ENCODE data around the gene FAT1.
"Not testable (repeated sequence)": the region's sequence is repeated elsewhere in the genome, so short reads cannot be mapped to it uniquely, and the experiment has no call there.

FAT1 gene

DNA sequence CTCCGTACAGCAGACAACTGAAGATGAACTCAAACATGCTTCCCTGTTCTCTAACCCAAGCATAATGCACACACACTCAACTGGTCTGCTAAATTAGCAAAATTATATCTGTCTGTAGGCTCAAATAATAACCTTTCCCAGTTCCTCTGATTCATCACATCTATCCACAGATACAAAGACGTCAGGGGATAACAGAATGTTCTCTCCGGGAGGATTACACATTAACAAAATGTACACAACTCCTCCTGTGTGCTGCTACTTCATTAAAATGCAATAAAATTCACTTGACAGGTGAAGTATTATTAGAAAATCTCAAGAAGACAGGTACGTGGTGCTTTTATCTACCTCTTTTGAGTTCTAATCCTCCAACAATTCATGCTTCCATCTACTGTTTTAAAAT lies 57.4 kb downstream of the FAT1 start:
- no peak overlapping the region for H3K4me3 ChIP-seq (ENCODE audit: severe bottlenecking)
- H3K4me1 ChIP-seq (ENCODE audit: insufficient read depth, poor library complexity, severe bottlenecking): peaks cover 15% of the 10 kb centered on the region
- H3K36me3 ChIP-seq (ENCODE audit: low read depth): peaks cover 80% of the 10 kb centered on the region
- H3K27me3 ChIP-seq (ENCODE audit: insufficient read depth, poor library complexity, severe bottlenecking): no peaks in the 10 kb centered on the region
- H3K9me3 ChIP-seq (ENCODE audit: severe bottlenecking): no peaks in the 10 kb centered on the region
- TF ChIP-seq, protein P1, sequence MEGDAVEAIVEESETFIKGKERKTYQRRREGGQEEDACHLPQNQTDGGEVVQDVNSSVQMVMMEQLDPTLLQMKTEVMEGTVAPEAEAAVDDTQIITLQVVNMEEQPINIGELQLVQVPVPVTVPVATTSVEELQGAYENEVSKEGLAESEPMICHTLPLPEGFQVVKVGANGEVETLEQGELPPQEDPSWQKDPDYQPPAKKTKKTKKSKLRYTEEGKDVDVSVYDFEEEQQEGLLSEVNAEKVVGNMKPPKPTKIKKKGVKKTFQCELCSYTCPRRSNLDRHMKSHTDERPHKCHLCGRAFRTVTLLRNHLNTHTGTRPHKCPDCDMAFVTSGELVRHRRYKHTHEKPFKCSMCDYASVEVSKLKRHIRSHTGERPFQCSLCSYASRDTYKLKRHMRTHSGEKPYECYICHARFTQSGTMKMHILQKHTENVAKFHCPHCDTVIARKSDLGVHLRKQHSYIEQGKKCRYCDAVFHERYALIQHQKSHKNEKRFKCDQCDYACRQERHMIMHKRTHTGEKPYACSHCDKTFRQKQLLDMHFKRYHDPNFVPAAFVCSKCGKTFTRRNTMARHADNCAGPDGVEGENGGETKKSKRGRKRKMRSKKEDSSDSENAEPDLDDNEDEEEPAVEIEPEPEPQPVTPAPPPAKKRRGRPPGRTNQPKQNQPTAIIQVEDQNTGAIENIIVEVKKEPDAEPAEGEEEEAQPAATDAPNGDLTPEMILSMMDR (IDR thresholded peaks at IDR 0.05; ENCODE audit: poor library complexity, severe bottlenecking): no peak
- DNase-seq (ENCODE audit: low spot score): no peak
- H3K27ac ChIP-seq (ENCODE audit: poor library complexity, severe bottlenecking): no peak overlapping the region
- no peak for ATAC-seq (ENCODE audit: low read depth)

DNA sequence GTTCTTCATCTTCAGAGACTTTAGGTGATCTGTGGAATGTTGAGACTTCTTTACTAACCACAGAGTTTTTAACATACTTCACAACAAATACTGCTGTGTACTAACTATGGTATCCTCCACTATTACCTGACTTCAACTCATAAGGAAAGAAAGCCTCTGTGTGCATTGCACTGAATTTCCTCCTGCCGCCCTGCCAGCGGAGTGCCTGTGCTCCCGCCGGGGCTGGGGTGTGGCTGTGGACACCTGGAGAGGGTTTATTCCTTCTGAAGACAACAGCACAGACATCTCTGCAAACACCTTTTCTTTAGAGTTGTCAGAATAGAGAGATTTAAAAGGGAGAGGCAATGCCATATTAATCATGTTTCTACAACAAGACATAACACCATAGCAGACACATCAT lies 63.3 kb downstream of the FAT1 start:
- Histone ChIP-seq H3K27me3 (ENCODE audit: insufficient read depth, poor library complexity, severe bottlenecking) (no peaks in the 10 kb centered on the region), H3K4me3 (ENCODE audit: severe bottlenecking) (no peak overlapping the region), H3K36me3 (ENCODE audit: low read depth) (peaks cover 89% of the 10 kb centered on the region), H3K4me1 (ENCODE audit: insufficient read depth, poor library complexity, severe bottlenecking) (peaks cover 2% of the 10 kb centered on the region), H3K27ac (ENCODE audit: poor library complexity, severe bottlenecking) (no peak overlapping the region), H3K9me3 (ENCODE audit: severe bottlenecking) (no peaks in the 10 kb centered on the region)
- ATAC-seq (ENCODE audit: low read depth) (no peak), DNase-seq (ENCODE audit: low spot score) (no peak)
- TF ChIP-seq, protein P1 (IDR thresholded peaks at IDR 0.05; ENCODE audit: poor library complexity, severe bottlenecking): no peak

DNA sequence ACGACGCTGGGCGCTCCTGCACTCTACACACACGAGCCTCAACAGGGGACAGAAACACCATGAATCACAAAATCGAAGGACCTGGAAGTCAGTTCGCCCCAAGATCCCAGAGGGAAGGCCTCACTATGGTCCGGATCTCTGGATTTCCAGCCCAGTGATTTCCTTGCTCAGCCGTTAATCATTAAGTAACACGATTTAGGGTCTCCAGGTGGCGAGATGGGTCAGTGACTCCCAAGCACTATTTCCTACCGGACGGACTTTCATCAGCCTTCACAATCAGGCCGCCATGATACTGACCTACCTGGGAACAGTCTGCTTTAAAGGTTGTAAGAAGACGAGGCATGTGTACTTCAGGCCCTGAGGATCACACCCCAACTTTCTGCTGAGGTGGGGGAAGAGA lies 63.7 kb downstream of the FAT1 start:
- no peak overlapping the region for H3K27ac ChIP-seq (ENCODE audit: poor library complexity, severe bottlenecking)
- no peaks in the 10 kb centered on the region for H3K9me3 ChIP-seq (ENCODE audit: severe bottlenecking)
- no peak overlapping the region for H3K4me3 ChIP-seq (ENCODE audit: severe bottlenecking)
- ATAC-seq (ENCODE audit: low read depth) (no peak), DNase-seq (ENCODE audit: low spot score) (no peak)
- TF ChIP-seq, protein P1 (IDR thresholded peaks at IDR 0.05; ENCODE audit: poor library complexity, severe bottlenecking): no peak
- peaks cover 89% of the 10 kb centered on the region for H3K36me3 ChIP-seq (ENCODE audit: low read depth)
- H3K27me3 ChIP-seq (ENCODE audit: insufficient read depth, poor library complexity, severe bottlenecking): no peaks in the 10 kb centered on the region
- H3K4me1 ChIP-seq (ENCODE audit: insufficient read depth, poor library complexity, severe bottlenecking): peaks cover 2% of the 10 kb centered on the region

DNA sequence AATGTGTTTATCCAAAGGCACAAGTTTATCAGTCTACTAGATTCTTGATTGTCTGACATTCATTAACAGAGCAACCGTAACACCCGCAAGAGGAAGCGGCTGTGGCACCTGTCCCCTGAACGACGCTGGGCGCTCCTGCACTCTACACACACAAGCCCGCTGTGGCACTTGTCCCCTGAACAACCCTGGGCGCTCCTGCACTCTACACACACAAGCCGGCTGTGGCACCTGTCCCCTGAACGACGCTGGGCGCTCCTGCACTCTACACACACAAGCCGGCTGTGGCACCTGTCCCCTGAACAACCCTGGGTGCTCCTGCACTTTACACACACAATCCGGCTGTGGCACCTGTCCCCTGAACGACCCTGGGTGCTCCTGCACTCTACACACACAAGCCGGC lies 64.2 kb downstream of the FAT1 start:
- H3K36me3 ChIP-seq (ENCODE audit: low read depth): peaks cover 86% of the 10 kb centered on the region
- H3K4me1 ChIP-seq (ENCODE audit: insufficient read depth, poor library complexity, severe bottlenecking); H3K9me3 ChIP-seq (ENCODE audit: severe bottlenecking); H3K27ac ChIP-seq (ENCODE audit: poor library complexity, severe bottlenecking); DNase-seq (ENCODE audit: low spot score); ATAC-seq (ENCODE audit: low read depth); H3K4me3 ChIP-seq (ENCODE audit: severe bottlenecking); H3K27me3 ChIP-seq (ENCODE audit: insufficient read depth, poor library complexity, severe bottlenecking): not testable (repeated sequence)

DNA sequence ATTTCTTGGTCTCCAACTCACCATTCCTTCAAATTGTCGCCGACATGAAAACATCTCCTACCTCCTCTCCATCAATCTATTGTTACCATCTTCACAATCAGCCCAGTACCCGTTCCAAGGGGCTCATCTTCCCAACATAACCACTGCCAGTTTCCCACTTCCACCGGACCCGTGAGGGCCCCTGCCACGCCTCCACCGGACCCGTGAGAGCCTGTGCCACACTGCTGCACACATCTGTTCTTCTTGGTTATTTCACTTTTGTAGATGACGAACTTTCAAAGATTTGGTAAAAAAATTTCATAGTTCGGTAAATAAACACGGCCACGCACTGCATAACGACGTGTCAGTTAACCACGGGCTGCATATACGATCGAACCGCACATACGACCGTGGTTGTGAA lies 65.0 kb downstream of the FAT1 start:
- H3K9me3 ChIP-seq (ENCODE audit: severe bottlenecking): no peaks in the 10 kb centered on the region
- no peak overlapping the region for H3K27ac ChIP-seq (ENCODE audit: poor library complexity, severe bottlenecking)
- H3K27me3 ChIP-seq (ENCODE audit: insufficient read depth, poor library complexity, severe bottlenecking): no peaks in the 10 kb centered on the region
- TF ChIP-seq, protein P1 (IDR thresholded peaks at IDR 0.05; ENCODE audit: poor library complexity, severe bottlenecking): no peak
- H3K36me3 ChIP-seq (ENCODE audit: low read depth): peaks cover 89% of the 10 kb centered on the region
- H3K4me3 ChIP-seq (ENCODE audit: severe bottlenecking): no peak overlapping the region
- DNase-seq (ENCODE audit: low spot score) (no peak), ATAC-seq (ENCODE audit: low read depth) (no peak)
- H3K4me1 ChIP-seq (ENCODE audit: insufficient read depth, poor library complexity, severe bottlenecking): peaks cover 2% of the 10 kb centered on the region
